Measurements from ENCODE around the gene IGFBP5.

DNA sequence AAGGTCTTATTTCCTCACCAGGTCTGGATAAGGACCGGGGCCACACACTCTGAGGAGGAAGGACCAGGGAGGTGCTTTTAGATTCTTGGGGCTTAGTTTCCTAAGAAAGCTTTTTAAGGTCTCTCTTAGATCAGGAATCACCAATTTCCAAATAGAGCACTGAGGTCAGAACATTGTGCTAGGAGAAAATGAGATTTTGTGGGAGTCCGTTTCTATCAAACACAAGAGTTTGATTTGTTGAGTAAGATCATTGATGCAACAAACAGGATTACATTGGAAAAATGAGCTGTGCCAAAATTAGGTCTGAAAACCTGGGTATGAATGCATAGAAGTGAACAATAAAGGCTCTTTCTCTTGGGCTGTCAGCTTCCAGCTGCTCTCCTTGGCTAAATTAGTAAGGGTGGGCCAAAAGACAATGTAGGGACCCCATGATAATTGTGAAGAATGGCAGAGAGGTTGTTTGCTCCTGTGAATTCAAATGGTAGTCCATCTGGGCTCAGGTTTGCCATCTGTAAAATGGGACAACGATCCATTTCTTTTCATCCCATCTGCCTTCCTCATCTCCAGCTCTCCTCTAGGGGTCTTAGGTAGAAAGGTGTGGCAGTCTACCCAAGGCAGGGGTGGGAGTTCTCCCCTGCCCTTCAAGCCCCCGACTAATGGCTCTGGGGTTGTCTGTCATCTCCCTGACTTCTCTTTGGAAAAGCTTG lies 42.1 kb downstream of the IGFBP5 start:
- no peak for TF ChIP-seq POLR2A (IDR thresholded peaks at IDR 0.05)
- TF ChIP-seq, protein P1, sequence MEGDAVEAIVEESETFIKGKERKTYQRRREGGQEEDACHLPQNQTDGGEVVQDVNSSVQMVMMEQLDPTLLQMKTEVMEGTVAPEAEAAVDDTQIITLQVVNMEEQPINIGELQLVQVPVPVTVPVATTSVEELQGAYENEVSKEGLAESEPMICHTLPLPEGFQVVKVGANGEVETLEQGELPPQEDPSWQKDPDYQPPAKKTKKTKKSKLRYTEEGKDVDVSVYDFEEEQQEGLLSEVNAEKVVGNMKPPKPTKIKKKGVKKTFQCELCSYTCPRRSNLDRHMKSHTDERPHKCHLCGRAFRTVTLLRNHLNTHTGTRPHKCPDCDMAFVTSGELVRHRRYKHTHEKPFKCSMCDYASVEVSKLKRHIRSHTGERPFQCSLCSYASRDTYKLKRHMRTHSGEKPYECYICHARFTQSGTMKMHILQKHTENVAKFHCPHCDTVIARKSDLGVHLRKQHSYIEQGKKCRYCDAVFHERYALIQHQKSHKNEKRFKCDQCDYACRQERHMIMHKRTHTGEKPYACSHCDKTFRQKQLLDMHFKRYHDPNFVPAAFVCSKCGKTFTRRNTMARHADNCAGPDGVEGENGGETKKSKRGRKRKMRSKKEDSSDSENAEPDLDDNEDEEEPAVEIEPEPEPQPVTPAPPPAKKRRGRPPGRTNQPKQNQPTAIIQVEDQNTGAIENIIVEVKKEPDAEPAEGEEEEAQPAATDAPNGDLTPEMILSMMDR (IDR thresholded peaks at IDR 0.05), result no peak

Data from lower leg skin (tissue), 3 donors.